Muscle layer of duodenum (tissue), 2 donors: ENCODE results near the gene KLHL21.

Experiments used
- H3K27ac ChIP-seq: one replicate; pipeline ENCODE4 v1.7.0; 2013; ENCODE audit warnings: mild to moderate bottlenecking, low read length
- H3K27me3 ChIP-seq: one replicate; pipeline ENCODE4 v1.7.0; 2013; ENCODE audit warnings: low read depth, mild to moderate bottlenecking, control low read depth, low read length
- H3K36me3 ChIP-seq, 2 donors: one replicate each; pipeline ENCODE4 v1.7.0; 2013; ENCODE audit warnings: low read length in 2 of 2, control low read depth in 1 of 2, mild to moderate bottlenecking in 1 of 2; ENCODE audit not compliant: insufficient read depth in 2 of 2, control insufficient read depth in 1 of 2
- H3K4me1 ChIP-seq, 2 donors: one replicate each; pipeline ENCODE4 v1.7.0; 2013; ENCODE audit warnings: low read length in 2 of 2, mild to moderate bottlenecking in 2 of 2, control low read depth in 1 of 2, moderate library complexity in 1 of 2; ENCODE audit not compliant: insufficient read depth in 2 of 2, control insufficient read depth in 1 of 2
- H3K4me3 ChIP-seq, 2 donors: one replicate each; pipeline ENCODE4 v1.7.0; 2013; ENCODE audit warnings: low read length in 2 of 2, low read depth in 1 of 2, mild to moderate bottlenecking in 1 of 2
- H3K9me3 ChIP-seq, 2 donors: one replicate each; pipeline ENCODE4 v1.7.0; 2013; ENCODE audit warnings: low read length in 2 of 2, control low read depth in 1 of 2, mild to moderate bottlenecking in 1 of 2; ENCODE audit not compliant: control insufficient read depth in 1 of 2
- donor health status: healthy.

KLHL21 gene

DNA sequence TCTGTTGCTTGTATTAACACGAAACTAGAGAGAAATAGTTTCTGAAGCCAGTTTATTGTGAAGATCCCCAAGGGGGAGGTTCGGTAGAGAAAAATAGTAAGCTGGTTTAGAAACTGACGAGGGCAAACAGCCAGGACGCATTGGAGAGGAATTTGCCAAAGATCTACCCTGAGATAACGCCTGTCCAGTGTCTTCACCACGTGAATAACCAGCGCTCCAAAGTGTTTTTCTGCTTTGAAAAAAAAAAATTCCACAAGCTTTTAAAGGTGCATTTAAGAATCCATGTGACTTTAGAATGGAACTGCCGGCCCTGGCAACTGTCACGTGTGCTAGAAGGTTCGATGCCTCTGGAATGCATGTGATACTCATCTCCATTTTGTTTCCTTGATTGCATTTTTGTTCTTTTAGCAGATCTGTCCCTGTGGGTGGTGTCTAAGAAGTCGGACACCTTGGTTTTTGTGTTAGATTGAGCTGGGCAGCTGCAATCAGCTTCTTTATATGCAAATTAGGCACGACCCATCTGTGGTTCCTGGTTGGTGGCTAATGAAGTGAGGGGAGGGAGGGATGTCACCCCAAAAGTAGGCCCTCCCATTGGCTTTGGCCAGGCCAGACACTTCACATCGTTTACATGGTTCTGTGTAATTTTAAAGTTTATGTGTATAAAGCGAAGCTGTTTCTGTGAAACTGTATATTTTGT lies 20.7 kb upstream of the KLHL21 start:
- Histone ChIP-seq H3K9me3 (no peaks in the 10 kb centered on the region), H3K36me3 (peaks cover 24 to 39% of the 10 kb centered on the region in 2 donors), H3K4me1 (peaks cover 0 to 20% of the 10 kb centered on the region in 2 donors), H3K27ac (no peak overlapping the region), H3K27me3 (no peaks in the 10 kb centered on the region), H3K4me3 (no peak overlapping the region)

GRCh38 chr1:6622396-6623152 lies 19.9 kb upstream of the KLHL21 start:
- H3K27ac ChIP-seq, result no peak overlapping the region
- H3K36me3 ChIP-seq, result peaks cover 26 to 39% of the 10 kb centered on the region in 2 donors
- H3K27me3 ChIP-seq, result no peaks in the 10 kb centered on the region
- no peaks in the 10 kb centered on the region for H3K9me3 ChIP-seq
- H3K4me3 ChIP-seq, result no peak overlapping the region
- H3K4me1 ChIP-seq, result peaks cover 0 to 20% of the 10 kb centered on the region in 2 donors

DNA sequence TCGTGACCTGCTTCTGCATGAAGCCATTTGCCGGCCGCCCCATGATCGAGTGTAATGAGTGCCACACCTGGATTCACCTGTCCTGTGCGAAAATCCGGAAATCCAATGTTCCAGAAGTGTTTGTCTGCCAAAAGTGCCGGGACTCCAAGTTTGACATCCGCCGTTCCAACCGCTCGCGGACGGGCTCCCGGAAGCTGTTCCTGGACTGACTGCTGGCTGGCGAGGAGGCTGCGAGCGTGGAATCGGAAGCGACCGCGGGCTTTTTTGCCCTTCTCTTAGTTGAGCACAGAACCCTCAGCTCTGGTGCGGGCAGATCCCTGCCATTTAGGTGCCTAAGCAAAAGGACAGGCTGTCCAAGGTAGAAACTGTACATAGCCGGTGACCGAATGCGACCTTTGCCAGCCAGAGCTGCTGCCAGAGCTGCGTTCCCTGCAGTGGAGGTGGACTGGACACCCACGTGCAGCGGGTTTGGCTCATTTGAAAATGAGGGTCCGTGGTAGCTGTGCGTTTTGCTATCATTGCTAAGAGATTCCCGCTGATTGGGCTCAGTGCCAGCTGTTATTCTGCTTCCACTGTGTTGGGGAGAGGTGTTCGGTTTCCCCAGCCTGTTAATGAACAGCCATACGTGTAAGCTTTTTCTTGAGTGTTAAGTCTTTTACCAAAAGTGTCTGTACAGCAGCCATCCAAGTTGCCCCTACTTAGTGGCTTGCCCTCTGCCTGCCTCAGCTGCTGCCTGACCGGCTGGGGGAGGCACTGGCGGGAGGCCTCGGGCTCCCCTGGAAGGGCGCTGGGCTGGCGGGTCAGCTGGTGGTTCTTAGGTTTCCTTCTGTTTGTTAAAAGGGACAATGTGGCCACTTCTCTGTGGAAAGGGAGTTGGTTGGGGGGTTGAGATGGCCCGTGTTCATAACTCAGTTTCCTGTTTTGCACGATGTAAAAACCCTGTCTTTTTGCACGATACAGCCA lies 19.0 kb upstream of the KLHL21 start:
- Histone ChIP-seq H3K36me3 (peaks cover 27 to 39% of the 10 kb centered on the region in 2 donors), H3K27ac (no peak overlapping the region), H3K4me1 (peaks cover 0 to 16% of the 10 kb centered on the region in 2 donors), H3K4me3 (no peak overlapping the region), H3K27me3 (no peaks in the 10 kb centered on the region), H3K9me3 (no peaks in the 10 kb centered on the region)

GRCh38 chr1:6619045-6619444 lies 16.4 kb upstream of the KLHL21 start:
- peaks cover 4 to 13% of the 10 kb centered on the region in 2 donors for H3K4me1 ChIP-seq
- no peak overlapping the region for H3K27ac ChIP-seq
- peaks cover 27 to 39% of the 10 kb centered on the region in 2 donors for H3K36me3 ChIP-seq
- no peaks in the 10 kb centered on the region for H3K27me3 ChIP-seq
- H3K4me3 ChIP-seq, result no peak overlapping the region
- H3K9me3 ChIP-seq, result no peaks in the 10 kb centered on the region

- H3K27ac ChIP-seq, result no peak overlapping the region
Measured at GRCh38 chr1:6614929-6615785, 12.5 kb upstream of the KLHL21 start.

DNA sequence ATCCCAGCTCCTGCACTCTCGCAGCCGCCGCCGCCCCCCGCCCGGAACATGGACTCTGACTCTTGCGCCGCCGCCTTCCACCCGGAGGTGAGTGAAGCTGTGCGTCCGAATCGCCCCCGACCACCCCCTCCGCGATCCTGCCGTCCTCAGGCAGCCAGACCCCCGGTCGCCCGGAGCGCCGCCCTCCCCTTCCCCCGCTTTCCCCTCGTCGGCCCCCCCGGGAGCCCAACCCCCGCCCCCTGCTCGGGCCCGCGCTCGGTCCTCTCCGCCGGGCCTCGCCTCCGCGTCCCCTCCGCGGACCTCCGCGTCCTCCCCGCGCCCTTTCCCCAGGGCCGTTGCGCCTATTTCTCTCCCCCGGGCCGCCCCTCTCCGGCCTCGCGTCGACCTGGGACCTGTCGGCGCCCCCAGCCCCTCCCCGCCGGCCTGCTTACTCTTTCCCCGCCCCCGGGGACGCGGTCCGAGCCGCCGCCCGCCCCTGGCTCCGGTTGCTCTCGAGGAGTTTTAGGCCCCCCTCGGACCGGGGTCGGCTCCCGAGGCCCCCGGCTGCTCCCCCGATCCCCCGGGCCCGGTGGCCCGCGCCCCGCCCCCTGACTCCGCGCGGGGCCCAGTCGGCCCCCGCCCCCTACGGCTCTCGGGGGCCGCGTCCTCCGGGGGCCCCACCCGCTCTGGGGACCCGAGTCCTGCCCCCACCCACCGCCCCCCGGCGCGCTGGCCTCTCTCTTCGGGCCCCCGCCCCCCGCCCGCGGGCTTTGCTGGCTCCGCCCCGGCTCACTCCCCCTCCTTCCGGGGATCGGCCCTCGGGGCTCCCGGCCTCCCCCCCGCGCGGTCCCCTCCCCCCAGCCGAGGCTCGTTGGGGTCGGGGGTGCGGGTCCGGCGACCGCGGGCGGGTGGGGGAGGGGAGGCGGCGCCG lies 11.6 kb upstream of the KLHL21 start:
- H3K4me1 ChIP-seq, result peaks cover 4 to 25% of the 10 kb centered on the region in 2 donors
- H3K27me3 ChIP-seq, result no peaks in the 10 kb centered on the region
- no peaks in the 10 kb centered on the region for H3K9me3 ChIP-seq
- peak overlapping the region; percentile 37 to 87 for H3K4me3 ChIP-seq
- peaks cover 0 to 3% of the 10 kb centered on the region in 2 donors for H3K36me3 ChIP-seq
- H3K27ac ChIP-seq, result no peak overlapping the region

More at GRCh38 chr1:6614929-6615785, 12.5 kb upstream of the KLHL21 start:
- no peaks in the 10 kb centered on the region for H3K9me3 ChIP-seq
- peaks cover 4 to 21% of the 10 kb centered on the region in 2 donors for H3K4me1 ChIP-seq
- H3K4me3 ChIP-seq, result peak overlapping the region; percentile 50 to 87
- H3K36me3 ChIP-seq, result peaks cover 7 to 8% of the 10 kb centered on the region in 2 donors
- H3K27me3 ChIP-seq, result no peaks in the 10 kb centered on the region

- Histone ChIP-seq H3K4me1 (peaks cover 4 to 25% of the 10 kb centered on the region in 2 donors), H3K27me3 (no peaks in the 10 kb centered on the region), H3K27ac (peak within 1 kb of the TSS; percentile 91), H3K4me3 (peak within 1 kb of the TSS; percentile 81 to 87), H3K36me3 (peaks cover 0 to 3% of the 10 kb centered on the region in 2 donors), H3K9me3 (no peaks in the 10 kb centered on the region)
Measured at GRCh38 chr1:6613361-6614018, 10.8 kb upstream of the KLHL21 start, which contains the start of gene PHF13. TSS of gene PHF13 (plus strand) at chr1:6613731. CDS start at chr1:6614067, 336 bp downstream.

DNA sequence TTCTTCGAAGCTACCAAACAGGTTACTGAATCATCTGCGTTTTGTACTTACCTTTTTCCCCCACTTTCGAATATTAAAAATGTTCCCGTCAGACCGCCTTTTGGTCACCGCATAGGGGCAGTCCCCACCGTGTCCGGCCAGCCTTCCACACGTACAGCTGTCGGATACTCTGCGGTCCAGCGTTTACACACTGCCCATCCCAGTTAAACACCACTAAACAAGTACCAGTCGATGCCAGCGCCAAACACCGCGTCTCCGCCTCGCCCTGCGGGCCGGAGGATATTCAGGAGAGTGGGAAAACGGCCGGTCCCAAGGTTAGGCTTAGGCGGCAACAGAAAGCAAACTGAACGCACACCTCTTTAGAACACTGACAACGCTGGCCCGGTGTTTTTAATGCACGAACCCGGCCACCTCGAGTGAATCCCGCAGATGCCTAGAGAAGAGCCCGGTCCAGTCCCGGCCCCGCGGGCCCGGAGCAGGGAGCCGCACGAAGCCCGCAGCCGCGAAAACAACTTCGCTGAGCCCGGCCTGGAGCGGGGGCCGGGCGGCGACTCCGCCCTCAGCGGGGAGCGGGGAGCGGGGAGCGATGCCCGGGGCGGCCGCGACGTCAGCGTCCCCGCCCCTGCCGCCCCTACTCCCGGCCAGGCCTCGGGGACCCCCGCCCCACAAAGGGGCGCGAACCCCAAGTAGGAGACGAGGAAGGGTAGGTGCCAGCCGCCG lies 10.1 kb upstream of the KLHL21 start:
- Histone ChIP-seq H3K27ac (peak overlapping the region; percentile 91), H3K4me3 (peak overlapping the region; percentile 81 to 82), H3K9me3 (no peaks in the 10 kb centered on the region), H3K27me3 (no peaks in the 10 kb centered on the region), H3K36me3 (peaks cover 0 to 3% of the 10 kb centered on the region in 2 donors), H3K4me1 (peaks cover 4 to 25% of the 10 kb centered on the region in 2 donors)
